Lower leg skin (tissue), 4 donors: ENCODE measurements around the gene CELF2. TPM values are rescaled to one million over a fixed set of nuclear protein-coding genes. Genes with fewer than 3 reads are reported as not detected.

Experiments
- DNase-seq, 2 donors: peaks; one replicate each; pipeline ENCODE4 v3.0.0-alpha.2; 2019; ENCODE audit warnings: low spot score in 2 of 2
- H3K4me3 ChIP-seq: fragments of 200-600 bp; sonication (generic); 2 replicates; pipeline ENCODE4 v1.5.1; 2017; ENCODE audit warnings: mild to moderate bottlenecking, low read depth; ENCODE audit not compliant: poor library complexity, severe bottlenecking
- CTCF ChIP-seq, 3 donors: fragments of 450-650 bp; IDR thresholded peaks; one replicate each; pipeline ENCODE4 v1.5.1; 2016; ENCODE audit warnings: antibody characterized with exemption in 3 of 3, mild to moderate bottlenecking in 3 of 3, moderate library complexity in 2 of 3
- POLR2A ChIP-seq, 2 donors: fragments of 450-650 bp; IDR thresholded peaks; one replicate each; pipeline ENCODE4 v1.6.1; 2016 to 2017; ENCODE audit warnings: antibody characterized with exemption in 2 of 2, mild to moderate bottlenecking in 1 of 2, moderate library complexity in 1 of 2
- WGBS, 2 donors: methylation state at CpG; one replicate each; pipeline ENCODE4 v1.1.5; 2018; 5-methylcytosine and 5-hydroxymethylcytosine counted together
- intact Hi-C: fragments of 100-400 bp; cut with DNase I; formaldehyde crosslinking; loops from one replicate; pipeline ENCODE4 v1.15.0; 2023; ENCODE audit warnings: low total_unique reads
- total RNA-seq, 4 donors: library from RNA; depleted of rRNA; stranded (reverse); fragments of >200 nt; gene quantifications; one replicate each; pipeline ENCODE4 v1.1.0, GENCODE V29; 2016

CELF2 gene
- total RNA-seq, 4 donors from 2014 or later: 16.9 to 39.9 (median 20.7) TPM

- intact Hi-C loops: no loop called here
- H3K4me3 ChIP-seq: no peak overlapping the region
- no peak for DNase-seq
- WGBS, 2 donors: 83 to 84% methylated on average over 13 of the region's 13 CpGs
- TF ChIP-seq CTCF (IDR thresholded peaks at IDR 0.05) (no peak), POLR2A (IDR thresholded peaks at IDR 0.05) (no peak)
Observed at GRCh38 chr10:11257440-11258090, 239.9 kb downstream of the CELF2 start.

- H3K4me3 ChIP-seq: no peak overlapping the region
- TF ChIP-seq CTCF (IDR thresholded peaks at IDR 0.05) (no peak), POLR2A (IDR thresholded peaks at IDR 0.05) (no peak)
- intact Hi-C loops: no loop called here
- DNase-seq: no peak
- WGBS, 2 donors: 89 to 93% methylated on average over 9 of the region's 9 CpGs
Observed at GRCh38 chr10:11260170-11260569, 242.5 kb downstream of the CELF2 start.

- TF ChIP-seq CTCF (IDR thresholded peaks at IDR 0.05) (no peak), POLR2A (IDR thresholded peaks at IDR 0.05) (no peak)
- no peak for DNase-seq
- intact Hi-C loops: no loop called here
- no peak overlapping the region for H3K4me3 ChIP-seq
- 75 to 76% methylated on average over 7 of the region's 7 CpGs for WGBS, 2 donors
Observed at GRCh38 chr10:11261143-11261542, 243.5 kb downstream of the CELF2 start.

GRCh38 chr10:11261687-11262493, 244.2 kb downstream of the CELF2 start:
- TF ChIP-seq POLR2A (IDR thresholded peaks at IDR 0.05): no peak
- no peak for TF ChIP-seq CTCF (IDR thresholded peaks at IDR 0.05)
- WGBS, 2 donors: 53 to 54% methylated on average over 4 of the region's 4 CpGs
- no peak overlapping the region for H3K4me3 ChIP-seq
- DNase-seq: no peak
- intact Hi-C loops: no loop called here

- intact Hi-C loops: no loop called here
- no peak overlapping the region for H3K4me3 ChIP-seq
- no peak for DNase-seq
- 80 to 82% methylated on average over 5 of the region's 5 CpGs for WGBS, 2 donors
- no peak for TF ChIP-seq POLR2A (IDR thresholded peaks at IDR 0.05)
- TF ChIP-seq CTCF (IDR thresholded peaks at IDR 0.05): no peak
Observed at GRCh38 chr10:11262494-11263345, 245.0 kb downstream of the CELF2 start.
